ENCODE data around the gene CHN2.

DNA sequence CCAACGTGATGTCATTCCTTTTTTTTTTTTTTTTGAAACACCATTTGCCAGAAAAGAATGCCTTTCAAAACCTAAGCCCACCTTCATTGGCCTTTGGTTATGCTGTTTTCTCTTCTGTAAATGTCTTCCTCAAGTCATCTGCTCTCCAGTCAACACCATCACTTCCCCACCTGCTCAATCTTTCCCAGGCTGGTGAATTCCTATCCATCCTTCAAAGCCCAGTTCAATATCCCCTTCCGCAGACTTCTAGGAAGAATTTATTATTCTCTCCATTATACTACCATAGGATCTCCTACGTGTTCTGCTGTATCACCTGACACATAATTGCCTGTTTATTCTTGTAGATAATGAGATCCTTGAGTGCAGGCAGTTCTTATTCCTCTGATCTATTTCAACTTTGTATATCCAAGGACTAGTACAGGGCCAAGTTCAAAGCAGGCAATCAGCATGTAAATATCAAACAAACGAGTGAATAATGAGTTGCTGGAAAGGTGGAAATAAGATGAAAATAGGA is 295.6 kb downstream of the CHN2 start:
- TF ChIP-seq CTCF (IDR thresholded peaks at IDR 0.05) (no peak), POLR2A (IDR thresholded peaks at IDR 0.05) (no peak)

All from prostate gland (tissue), 2 donors.